HepG2 (cell line): Measurements from ENCODE around the gene OPA3. TPM values are rescaled to one million over a fixed set of nuclear protein-coding genes. Genes with fewer than 3 reads are reported as not detected.

Experiments
- FOXC1 ChIP-seq: sonication (generic); formaldehyde crosslinking; IDR thresholded peaks from 2 replicates; pipeline ENCODE4 v1.8.0; 2022; ENCODE audit warnings: mild to moderate bottlenecking, missing genetic modification reagents, borderline replicate concordance
- GABPA ChIP-seq, 2 experiments: IDR thresholded peaks; 2 replicates each; pipeline ENCODE4 v1.6.1; 2011 to 2016; ENCODE audit warnings: low read depth in 2 of 2, low read length in 1 of 2, missing biosample characterization in 1 of 2, missing genetic modification characterization in 1 of 2
- GATAD1 ChIP-seq: IDR thresholded peaks from 2 replicates; pipeline ENCODE4 v1.6.1; 2016; ENCODE audit warnings: missing genetic modification reagents, missing compliant biosample characterization
- GZF1 ChIP-seq: sonication (generic); formaldehyde crosslinking; IDR thresholded peaks from 2 replicates; pipeline ENCODE4 v1.5.1; 2020; ENCODE audit warnings: mild to moderate bottlenecking, missing genetic modification reagents
- KDM4B ChIP-seq: sonication (generic); formaldehyde crosslinking; IDR thresholded peaks from 2 replicates; pipeline ENCODE4 v1.4.0; 2020; ENCODE audit warnings: missing genetic modification reagents
- MYC ChIP-seq: sonication (generic); formaldehyde crosslinking; IDR thresholded peaks from 2 replicates; pipeline ENCODE4 v1.9.0; 2021; ENCODE audit warnings: missing genetic modification reagents, borderline replicate concordance
- MYNN ChIP-seq: sonication (generic); formaldehyde crosslinking; IDR thresholded peaks from 2 replicates; pipeline ENCODE4 v1.4.0; 2020; ENCODE audit warnings: mild to moderate bottlenecking, low read depth, missing genetic modification reagents
- NFATC3 ChIP-seq: sonication (generic); formaldehyde crosslinking; IDR thresholded peaks from 2 replicates; pipeline ENCODE4 v1.5.1; 2020; ENCODE audit warnings: mild to moderate bottlenecking, missing genetic modification reagents
- REL ChIP-seq: sonication (generic); formaldehyde crosslinking; conservative IDR thresholded peaks from 2 replicates; pipeline ENCODE4 v1.8.0; 2022; ENCODE audit warnings: mild to moderate bottlenecking, missing genetic modification reagents, moderate library complexity
- SNAI1 ChIP-seq: sonication (generic); formaldehyde crosslinking; IDR thresholded peaks from 2 replicates; pipeline ENCODE4 v1.5.0; 2020; ENCODE audit warnings: mild to moderate bottlenecking, missing genetic modification reagents, borderline replicate concordance
- TCF7 ChIP-seq: sonication (generic); IDR thresholded peaks from 2 replicates; pipeline ENCODE4 v1.6.1; 2016; ENCODE audit warnings: antibody characterized with exemption, low read depth
- ZNF207 ChIP-seq: fragments of 450-650 bp; IDR thresholded peaks from 2 replicates; pipeline ENCODE4 v1.6.1; 2016; ENCODE audit warnings: antibody characterized with exemption, borderline replicate concordance
- ZNF296 ChIP-seq: sonication (generic); formaldehyde crosslinking; conservative IDR thresholded peaks from 2 replicates; pipeline ENCODE4 v1.5.0; 2020; ENCODE audit warnings: mild to moderate bottlenecking, missing genetic modification reagents
- ZNF333 ChIP-seq: sonication (generic); formaldehyde crosslinking; IDR thresholded peaks from 2 replicates; pipeline ENCODE4 v1.4.0; 2020; ENCODE audit warnings: mild to moderate bottlenecking, missing genetic modification reagents, borderline replicate concordance
- ZNF496 ChIP-seq: sonication (generic); formaldehyde crosslinking; IDR thresholded peaks from 2 replicates; pipeline ENCODE4 v1.8.1; 2023; ENCODE audit warnings: mild to moderate bottlenecking, moderate library complexity, missing genetic modification reagents; ENCODE audit not compliant: insufficient replicate concordance
- ZNF766 ChIP-seq: sonication (generic); formaldehyde crosslinking; IDR thresholded peaks from 2 replicates; pipeline ENCODE4 v1.5.0; 2020; ENCODE audit warnings: missing genetic modification reagents, borderline replicate concordance
- ZNF839 ChIP-seq: sonication (generic); formaldehyde crosslinking; IDR thresholded peaks from 2 replicates; pipeline ENCODE4 v1.4.0; 2020; ENCODE audit warnings: missing genetic modification reagents, mild to moderate bottlenecking, borderline replicate concordance
- polyA plus RNA-seq, 8 experiments: library from polyadenylated mRNA; depleted of rRNA in 3 of 8; stranded (reverse) in 7 of 8; unstranded in 1 of 8; fragments of >200 nt; fragmentation: Illumina TruSeq in 4 of 8; extraction: Trizol in 4 of 8; gene quantifications; 2 replicates each; pipeline versions ENCODE4 v1.2.1 to v1.2.3, GENCODE V29; 2011 to 2016; ENCODE audit warnings: low read depth in 4 of 8, missing spikeins in 1 of 8, mixed read lengths in 1 of 8; ENCODE audit not compliant: insufficient read depth in 1 of 8
- total RNA-seq, 5 experiments: library from RNA; depleted of rRNA; stranded (reverse); fragments of >200 nt; fragmentation: Illumina TruSeq; extraction: Trizol; gene quantifications; 2 replicates each; pipeline ENCODE4 v1.2.3, GENCODE V29; 2016; ENCODE audit warnings: low read depth in 1 of 5
- TF ChIP-seq, protein P1 (sequence below): IDR thresholded peaks from 2 replicates; pipeline ENCODE4 v1.6.1; 2016; ENCODE audit warnings: missing compliant biosample characterization, missing genetic modification reagents, borderline replicate concordance
- TF ChIP-seq, protein P2 (sequence below): sonication (generic); formaldehyde crosslinking; IDR thresholded peaks from 2 replicates; pipeline ENCODE4 v1.5.0; 2020; ENCODE audit warnings: missing genetic modification reagents
- TF ChIP-seq, protein P3 (sequence below): sonication (generic); formaldehyde crosslinking; IDR thresholded peaks from 2 replicates; pipeline ENCODE4 v1.8.1; 2023; ENCODE audit warnings: mild to moderate bottlenecking, missing genetic modification reagents, borderline replicate concordance
- TF ChIP-seq, protein P4 (sequence below): sonication (generic); formaldehyde crosslinking; IDR thresholded peaks from 2 replicates; pipeline ENCODE4 v1.4.0; 2020; ENCODE audit warnings: mild to moderate bottlenecking, missing genetic modification reagents
- TF ChIP-seq, protein P5 (sequence below): sonication (generic); formaldehyde crosslinking; conservative IDR thresholded peaks from 2 replicates; pipeline ENCODE4 v1.4.0; 2020; ENCODE audit warnings: missing genetic modification reagents

Gene OPA3
- total and polyA plus RNA-seq, 2 of the 13 experiments (the other 11 are each of a cell fraction or from before 2014, with no cell fraction given): 8.3 to 17.7 TPM

DNA sequence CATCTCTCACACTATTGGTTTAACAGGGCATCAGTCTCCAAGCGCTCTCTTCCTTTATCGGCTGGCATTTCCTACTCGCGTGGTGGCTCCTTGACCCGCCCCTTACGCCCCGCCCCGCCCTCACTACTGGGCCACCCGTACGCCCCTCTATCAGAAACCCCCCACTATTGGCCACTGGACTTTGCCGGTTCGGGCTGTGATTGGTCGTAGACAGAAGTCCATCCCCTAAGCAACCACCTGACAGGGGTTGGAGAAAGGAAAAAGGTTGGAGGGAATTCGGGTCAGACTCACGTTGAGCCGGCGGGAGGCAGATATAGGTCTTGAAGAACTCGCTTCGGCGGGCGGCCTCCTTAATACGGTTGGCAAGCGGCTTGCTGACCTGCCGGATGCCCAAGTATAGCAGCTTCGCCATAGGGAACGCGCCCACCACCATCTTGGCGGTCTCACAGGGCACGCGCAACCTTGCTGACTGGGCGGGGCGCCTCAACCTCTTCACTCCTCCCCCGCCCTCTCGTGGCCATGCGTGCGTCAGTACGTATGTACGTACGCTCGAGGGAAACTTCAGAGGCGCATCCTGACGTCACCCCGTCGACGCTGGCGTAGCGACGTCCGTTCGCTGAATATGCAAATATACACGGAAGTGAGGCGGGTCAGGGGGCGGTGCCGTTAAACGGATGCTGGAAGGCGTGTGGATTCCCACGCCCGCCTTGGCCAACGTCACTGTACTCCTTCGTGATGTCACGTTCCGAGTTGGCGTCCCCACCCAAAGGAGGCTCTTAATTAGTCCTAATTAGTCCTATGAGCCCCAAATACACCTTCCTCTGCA is at the start of gene OPA3 (continued):
- TF ChIP-seq, protein P1, sequence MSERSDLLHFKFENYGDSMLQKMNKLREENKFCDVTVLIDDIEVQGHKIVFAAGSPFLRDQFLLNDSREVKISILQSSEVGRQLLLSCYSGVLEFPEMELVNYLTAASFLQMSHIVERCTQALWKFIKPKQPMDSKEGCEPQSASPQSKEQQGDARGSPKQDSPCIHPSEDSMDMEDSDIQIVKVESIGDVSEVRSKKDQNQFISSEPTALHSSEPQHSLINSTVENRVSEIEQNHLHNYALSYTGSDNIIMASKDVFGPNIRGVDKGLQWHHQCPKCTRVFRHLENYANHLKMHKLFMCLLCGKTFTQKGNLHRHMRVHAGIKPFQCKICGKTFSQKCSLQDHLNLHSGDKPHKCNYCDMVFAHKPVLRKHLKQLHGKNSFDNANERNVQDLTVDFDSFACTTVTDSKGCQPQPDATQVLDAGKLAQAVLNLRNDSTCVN (CRISPR knock-in tag): peak; percentile 67; the same call in 1 of the 2 replicates
- TF ChIP-seq, protein P2, sequence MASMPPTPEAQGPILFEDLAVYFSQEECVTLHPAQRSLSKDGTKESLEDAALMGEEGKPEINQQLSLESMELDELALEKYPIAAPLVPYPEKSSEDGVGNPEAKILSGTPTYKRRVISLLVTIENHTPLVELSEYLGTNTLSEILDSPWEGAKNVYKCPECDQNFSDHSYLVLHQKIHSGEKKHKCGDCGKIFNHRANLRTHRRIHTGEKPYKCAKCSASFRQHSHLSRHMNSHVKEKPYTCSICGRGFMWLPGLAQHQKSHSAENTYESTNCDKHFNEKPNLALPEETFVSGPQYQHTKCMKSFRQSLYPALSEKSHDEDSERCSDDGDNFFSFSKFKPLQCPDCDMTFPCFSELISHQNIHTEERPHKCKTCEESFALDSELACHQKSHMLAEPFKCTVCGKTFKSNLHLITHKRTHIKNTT (CRISPR knock-in tag): no peak
- TF ChIP-seq KDM4B (CRISPR knock-in tag) (no peak), MYNN (no peak), ZNF839 (CRISPR knock-in tag) (no peak), SNAI1 (no peak), REL (CRISPR knock-in tag) (no peak), ZNF296 (no peak), ZNF333 (no peak), ZNF207 (no peak), FOXC1 (CRISPR knock-in tag) (no peak; the same call in 1 of the 2 replicates), GATAD1 (CRISPR knock-in tag) (peak; percentile 80), NFATC3 (no peak), GZF1 (CRISPR knock-in tag) (no peak), ZNF496 (CRISPR knock-in tag) (no peak), TCF7 (peak; percentile 41; the same call in 1 of the 2 replicates), GABPA (IDR thresholded peaks at IDR 0.05; ENCODE audit: low read depth, low read length) (peak; percentile 60), GABPA (CRISPR knock-in tag; IDR thresholded peaks at IDR 0.05; ENCODE audit: low read depth) (peak; percentile 84), MYC (CRISPR knock-in tag) (peak; percentile 90), ZNF766 (peak; percentile 82; the same call in 1 of the 2 replicates)
- TF ChIP-seq, protein P3, sequence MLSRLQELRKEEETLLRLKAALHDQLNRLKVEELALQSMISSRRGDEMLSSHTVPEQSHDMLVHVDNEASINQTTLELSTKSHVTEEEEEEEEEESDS (CRISPR knock-in tag): peak; percentile 87; the same call in 1 of the 2 replicates
- TF ChIP-seq, protein P4, sequence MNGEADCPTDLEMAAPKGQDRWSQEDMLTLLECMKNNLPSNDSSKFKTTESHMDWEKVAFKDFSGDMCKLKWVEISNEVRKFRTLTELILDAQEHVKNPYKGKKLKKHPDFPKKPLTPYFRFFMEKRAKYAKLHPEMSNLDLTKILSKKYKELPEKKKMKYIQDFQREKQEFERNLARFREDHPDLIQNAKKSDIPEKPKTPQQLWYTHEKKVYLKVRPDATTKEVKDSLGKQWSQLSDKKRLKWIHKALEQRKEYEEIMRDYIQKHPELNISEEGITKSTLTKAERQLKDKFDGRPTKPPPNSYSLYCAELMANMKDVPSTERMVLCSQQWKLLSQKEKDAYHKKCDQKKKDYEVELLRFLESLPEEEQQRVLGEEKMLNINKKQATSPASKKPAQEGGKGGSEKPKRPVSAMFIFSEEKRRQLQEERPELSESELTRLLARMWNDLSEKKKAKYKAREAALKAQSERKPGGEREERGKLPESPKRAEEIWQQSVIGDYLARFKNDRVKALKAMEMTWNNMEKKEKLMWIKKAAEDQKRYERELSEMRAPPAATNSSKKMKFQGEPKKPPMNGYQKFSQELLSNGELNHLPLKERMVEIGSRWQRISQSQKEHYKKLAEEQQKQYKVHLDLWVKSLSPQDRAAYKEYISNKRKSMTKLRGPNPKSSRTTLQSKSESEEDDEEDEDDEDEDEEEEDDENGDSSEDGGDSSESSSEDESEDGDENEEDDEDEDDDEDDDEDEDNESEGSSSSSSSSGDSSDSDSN (CRISPR knock-in tag): no peak; the same call in 1 of the 2 replicates
- TF ChIP-seq, protein P5, sequence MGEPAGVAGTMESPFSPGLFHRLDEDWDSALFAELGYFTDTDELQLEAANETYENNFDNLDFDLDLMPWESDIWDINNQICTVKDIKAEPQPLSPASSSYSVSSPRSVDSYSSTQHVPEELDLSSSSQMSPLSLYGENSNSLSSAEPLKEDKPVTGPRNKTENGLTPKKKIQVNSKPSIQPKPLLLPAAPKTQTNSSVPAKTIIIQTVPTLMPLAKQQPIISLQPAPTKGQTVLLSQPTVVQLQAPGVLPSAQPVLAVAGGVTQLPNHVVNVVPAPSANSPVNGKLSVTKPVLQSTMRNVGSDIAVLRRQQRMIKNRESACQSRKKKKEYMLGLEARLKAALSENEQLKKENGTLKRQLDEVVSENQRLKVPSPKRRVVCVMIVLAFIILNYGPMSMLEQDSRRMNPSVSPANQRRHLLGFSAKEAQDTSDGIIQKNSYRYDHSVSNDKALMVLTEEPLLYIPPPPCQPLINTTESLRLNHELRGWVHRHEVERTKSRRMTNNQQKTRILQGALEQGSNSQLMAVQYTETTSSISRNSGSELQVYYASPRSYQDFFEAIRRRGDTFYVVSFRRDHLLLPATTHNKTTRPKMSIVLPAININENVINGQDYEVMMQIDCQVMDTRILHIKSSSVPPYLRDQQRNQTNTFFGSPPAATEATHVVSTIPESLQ (CRISPR knock-in tag): no peak
